Tibial nerve (tissue), 3 donors: ENCODE results near the gene TMEM62.
"Not testable (repeated sequence)": the region's sequence is repeated elsewhere in the genome, so short reads cannot be mapped to it uniquely, and the experiment has no call there.

ENCODE experiments used
- POLR2A ChIP-seq, 2 donors: fragments of 450-650 bp; IDR thresholded peaks; one replicate each; pipeline ENCODE4 v1.6.1; 2017; ENCODE audit warnings: antibody characterized with exemption in 2 of 2, mild to moderate bottlenecking in 2 of 2, moderate library complexity in 2 of 2
- TF ChIP-seq, protein P1 (sequence below), 5 experiments: fragments of 200-600 bp in 3 of 5; fragments of 450-650 bp in 2 of 5; sonication (generic) in 3 of 5; IDR thresholded peaks; one replicate each; pipeline ENCODE4 v1.5.1; 2016 to 2019; ENCODE audit warnings: antibody characterized with exemption in 5 of 5, mild to moderate bottlenecking in 3 of 5, moderate library complexity in 2 of 5

DNA sequence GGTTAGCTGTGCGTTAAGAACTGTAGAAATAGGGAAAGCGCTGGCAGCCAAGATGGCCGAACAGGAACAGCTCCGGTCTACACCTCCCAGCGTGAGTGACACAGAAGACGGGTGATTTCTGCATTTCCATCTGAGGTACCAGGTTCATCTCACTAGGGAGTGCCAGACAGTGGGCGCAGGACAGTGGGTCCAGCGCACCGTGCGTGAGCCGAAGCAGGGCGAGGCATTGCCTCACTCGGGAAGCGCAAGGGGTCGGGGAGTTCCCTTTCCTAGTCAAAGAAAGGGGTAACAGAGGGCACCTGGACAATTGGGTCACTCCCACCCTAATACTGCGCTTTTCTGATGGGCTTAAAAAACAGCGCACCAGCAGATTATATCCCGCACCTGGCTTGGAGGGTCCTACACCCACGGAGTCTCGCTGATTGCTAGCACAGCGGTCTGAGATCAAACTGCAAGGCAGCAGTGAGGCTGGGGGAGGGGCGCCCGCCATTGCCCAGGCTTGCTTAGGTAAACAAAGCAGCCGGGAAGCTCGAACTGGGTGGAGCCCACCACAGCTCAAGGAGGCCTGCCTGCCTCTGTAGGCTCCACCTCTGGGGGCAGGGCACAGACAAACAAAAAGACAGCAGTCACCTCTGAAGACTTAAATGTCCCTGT is 42.4 kb downstream of the TMEM62 start:
- TF ChIP-seq, protein P1, sequence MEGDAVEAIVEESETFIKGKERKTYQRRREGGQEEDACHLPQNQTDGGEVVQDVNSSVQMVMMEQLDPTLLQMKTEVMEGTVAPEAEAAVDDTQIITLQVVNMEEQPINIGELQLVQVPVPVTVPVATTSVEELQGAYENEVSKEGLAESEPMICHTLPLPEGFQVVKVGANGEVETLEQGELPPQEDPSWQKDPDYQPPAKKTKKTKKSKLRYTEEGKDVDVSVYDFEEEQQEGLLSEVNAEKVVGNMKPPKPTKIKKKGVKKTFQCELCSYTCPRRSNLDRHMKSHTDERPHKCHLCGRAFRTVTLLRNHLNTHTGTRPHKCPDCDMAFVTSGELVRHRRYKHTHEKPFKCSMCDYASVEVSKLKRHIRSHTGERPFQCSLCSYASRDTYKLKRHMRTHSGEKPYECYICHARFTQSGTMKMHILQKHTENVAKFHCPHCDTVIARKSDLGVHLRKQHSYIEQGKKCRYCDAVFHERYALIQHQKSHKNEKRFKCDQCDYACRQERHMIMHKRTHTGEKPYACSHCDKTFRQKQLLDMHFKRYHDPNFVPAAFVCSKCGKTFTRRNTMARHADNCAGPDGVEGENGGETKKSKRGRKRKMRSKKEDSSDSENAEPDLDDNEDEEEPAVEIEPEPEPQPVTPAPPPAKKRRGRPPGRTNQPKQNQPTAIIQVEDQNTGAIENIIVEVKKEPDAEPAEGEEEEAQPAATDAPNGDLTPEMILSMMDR (IDR thresholded peaks at IDR 0.05), result not testable (repeated sequence)
- not testable (repeated sequence) for TF ChIP-seq POLR2A (IDR thresholded peaks at IDR 0.05)
